OCI-M2 (cell line): ENCODE data around the gene CDCA5.

ENCODE experiments used
- DNase-seq: peaks from one replicate; lab custom pipeline; 2025; ENCODE audit not compliant: unreplicated experiment; lab: John Stamatoyannopoulos, UW

Gene CDCA5

DNA sequence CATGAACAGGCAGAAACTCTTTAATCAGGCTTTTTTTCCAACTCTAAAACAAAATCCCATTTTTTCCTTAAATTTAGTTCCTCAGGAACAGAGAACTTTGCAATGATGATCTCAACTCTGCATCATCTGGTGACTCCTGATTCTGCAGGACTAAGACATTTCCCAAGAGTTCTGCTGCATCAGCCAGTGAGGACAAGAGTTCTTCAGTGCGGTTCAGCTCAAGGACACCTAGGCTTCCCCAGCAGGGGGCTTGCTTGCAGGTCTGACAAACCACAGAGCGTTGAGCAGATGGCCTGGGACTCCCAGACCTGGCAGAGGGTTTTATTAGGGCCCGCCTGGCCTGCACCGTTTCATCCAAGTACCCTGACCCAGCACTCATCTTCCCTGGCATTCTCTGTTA, 6.4 kb downstream of the CDCA5 start:
- no peak for DNase-seq

DNA sequence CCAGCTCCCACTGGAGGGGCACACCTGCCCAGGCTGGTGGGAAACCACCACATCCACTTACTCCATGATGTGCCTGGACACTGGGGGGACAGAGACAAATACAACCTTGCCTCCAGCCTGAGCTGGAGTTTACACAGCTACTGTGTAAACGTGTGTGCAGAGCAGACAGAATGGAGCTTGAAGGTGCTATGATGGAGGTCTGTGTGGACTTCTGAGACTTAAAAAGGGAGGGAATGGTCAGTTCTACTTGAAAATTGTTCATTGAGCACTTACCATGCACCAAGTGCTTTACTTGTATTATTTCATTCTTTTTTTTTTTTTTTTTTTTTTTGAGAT, 11.2 kb downstream of the CDCA5 start:
- DNase-seq: no peak

DNA sequence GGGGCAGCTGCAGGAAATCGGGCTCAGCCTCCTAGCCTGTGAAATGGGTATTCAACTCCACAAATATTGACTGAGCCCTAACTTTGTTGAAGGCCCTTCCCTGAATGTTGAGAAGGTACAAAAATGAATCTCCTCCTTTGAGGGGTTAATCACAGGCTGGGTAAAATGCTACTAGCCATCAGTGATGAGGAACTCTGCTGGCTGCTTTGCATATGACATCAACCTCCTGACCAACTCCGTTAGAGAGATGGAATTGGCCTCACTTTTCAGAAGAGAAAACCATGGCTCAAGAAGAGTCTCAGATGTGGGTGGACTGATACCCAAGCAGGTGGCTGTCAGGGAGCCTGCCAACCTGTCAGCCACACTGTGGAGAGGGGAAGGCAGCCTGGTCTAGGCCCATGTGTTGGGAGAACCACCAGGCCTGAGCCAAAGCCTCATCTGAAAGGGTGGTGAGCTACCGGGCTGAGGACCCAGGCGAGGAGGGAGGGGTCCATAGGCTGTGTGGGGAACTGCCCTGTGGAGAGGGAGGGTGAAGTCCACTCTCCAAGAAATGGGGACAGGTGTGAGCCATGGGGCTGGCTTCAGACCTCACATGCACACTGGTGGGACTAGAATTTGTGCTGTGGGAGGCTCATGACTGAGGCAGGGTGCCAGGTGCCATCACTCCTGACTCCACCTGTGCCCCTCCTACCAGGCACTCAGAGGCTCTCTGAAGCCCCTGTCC, 11.8 kb downstream of the CDCA5 start:
- DNase-seq: no peak

DNA sequence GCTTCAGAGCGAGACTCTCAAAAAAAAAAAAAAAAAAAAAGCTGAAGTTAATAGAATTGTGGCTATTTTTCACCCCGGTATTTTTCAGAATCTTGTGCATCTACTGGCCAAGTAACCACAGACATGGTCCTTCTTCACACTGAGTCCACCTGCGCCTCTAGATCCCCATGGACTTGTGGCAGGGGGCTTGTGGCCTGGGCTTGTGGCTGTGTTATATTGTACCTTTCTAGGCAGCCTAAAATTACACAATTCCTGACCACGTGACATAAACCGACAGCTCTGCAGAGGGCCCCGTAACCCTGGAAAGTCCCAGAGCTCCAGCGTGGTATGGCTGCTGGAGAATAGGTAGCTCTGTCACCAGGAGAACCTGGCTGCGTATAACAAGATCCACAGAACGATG, 14.6 kb downstream of the CDCA5 start:
- no peak for DNase-seq

DNA sequence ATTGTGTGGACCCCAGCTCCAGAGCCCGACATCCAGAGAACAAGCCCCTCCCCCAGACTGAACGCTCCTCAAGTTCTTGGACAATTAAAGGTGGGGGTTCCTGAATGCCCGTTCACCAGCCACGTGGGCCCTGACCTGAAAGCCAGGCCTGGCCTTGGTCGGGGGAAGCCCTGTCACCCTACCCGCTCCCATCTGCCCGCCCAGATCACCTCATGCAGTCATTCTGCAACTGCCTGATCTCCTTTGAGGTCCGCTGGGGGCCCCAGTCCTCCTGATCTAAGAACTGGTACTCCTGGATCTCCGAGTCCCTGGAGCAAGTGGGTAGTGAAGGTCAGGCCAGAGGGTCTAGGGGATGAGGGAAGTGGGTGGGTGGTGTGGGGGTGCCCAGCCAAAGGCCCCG, 16.4 kb downstream of the CDCA5 start:
- no peak for DNase-seq

DNA sequence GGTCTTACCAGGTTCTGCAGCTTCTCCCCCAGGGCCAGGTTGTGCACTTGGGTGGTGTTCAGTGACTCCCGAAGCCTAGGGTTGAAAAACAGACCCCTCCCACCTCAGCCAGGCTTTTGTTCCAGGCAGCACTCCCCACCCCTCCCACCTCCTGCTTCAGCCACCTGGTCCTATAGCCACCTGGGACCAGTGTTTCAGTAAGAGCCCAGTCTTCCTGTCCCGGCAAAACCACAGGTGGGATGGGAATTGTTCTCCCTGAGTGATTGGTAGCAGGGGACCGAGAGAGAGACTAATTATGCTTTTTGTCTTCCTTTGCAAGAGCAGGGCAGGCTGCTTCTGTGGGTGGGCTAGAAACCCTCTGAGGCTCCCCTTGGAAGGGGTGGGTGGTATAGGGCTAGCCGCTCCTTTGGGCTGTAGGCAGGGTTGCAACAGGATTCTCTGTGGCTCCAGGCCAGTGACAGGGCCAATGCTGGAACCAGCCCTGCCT, 17.0 kb downstream of the CDCA5 start:
- no peak for DNase-seq

DNA sequence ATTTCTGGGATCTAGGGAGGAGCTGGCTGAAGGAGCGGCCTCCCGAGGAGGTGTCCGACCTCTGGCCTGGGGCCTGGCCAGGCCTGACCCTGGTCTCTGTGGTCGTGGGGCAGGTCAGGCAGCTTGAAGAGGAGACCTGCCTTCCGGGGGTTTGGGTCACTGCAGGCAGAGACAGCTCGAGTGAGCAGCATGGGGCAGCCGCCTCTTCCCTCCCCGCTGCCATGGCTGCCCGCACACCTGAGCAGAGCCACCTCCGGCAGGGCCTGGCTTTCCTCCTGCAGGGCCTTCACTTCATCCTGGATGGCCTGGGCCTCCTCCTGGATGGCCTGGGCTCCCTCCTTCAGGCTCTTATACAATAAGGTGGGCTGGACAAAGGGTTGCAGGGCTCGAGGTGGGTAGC, 17.5 kb downstream of the CDCA5 start:
- no peak for DNase-seq

DNA sequence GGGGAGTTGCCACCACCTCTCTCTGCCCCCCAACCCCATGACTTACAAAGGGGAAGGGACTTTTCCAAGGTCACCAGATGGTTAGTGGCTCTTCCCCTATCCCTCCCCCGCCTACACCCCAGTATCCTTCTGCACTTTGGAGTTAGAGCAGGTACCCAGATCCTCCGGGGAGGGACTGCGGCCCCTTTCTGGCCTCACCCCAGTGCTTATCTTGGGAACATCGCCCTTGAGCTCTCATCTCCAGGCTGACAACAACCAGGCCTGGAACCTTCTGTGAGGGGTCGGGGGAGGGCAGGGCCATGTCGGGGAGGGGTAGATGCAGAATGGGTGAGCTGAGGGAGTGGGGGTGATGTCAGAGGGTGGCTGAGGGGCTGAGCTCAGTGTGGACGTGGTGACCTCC, 18.0 kb downstream of the CDCA5 start:
- DNase-seq: no peak

DNA sequence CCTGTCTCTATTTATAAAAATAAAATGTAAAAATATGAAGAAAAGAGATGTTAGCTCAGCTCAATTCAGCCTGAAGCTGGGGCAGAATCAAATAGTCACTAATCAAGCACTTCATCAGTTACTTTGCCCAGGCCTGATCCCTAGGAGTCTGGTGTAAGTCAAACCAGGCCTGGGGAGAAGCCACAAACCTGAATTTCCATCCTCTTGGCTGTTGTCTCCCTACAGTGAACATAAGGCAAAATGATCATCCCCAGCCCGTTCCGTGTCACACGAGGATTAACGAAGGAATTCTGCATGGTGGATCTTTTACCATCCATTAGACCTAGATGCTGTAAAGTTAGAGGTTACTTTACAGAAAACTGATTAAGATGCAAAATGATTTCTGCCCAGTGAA, 19.0 kb downstream of the CDCA5 start:
- no peak for DNase-seq

DNA sequence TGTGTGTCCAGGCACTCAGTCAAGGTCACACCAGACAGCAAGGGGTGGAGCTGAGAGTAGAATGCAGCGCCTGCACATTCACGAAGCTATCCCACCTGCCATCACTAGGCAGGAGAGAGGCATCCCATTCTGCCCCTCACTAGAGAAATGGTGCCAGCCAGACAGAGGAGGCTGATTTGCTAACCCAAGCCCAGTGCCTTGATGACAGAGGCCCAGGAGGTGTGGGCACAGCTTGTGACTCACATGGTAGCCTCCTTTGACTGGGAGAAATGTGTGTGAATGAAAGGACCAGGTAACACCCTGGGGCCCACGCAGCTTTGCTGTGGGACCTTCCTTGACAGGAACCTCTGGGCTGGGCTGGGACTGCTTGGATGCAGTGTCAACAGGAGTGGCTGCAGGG, 20.3 kb downstream of the CDCA5 start:
- DNase-seq: no peak

DNA sequence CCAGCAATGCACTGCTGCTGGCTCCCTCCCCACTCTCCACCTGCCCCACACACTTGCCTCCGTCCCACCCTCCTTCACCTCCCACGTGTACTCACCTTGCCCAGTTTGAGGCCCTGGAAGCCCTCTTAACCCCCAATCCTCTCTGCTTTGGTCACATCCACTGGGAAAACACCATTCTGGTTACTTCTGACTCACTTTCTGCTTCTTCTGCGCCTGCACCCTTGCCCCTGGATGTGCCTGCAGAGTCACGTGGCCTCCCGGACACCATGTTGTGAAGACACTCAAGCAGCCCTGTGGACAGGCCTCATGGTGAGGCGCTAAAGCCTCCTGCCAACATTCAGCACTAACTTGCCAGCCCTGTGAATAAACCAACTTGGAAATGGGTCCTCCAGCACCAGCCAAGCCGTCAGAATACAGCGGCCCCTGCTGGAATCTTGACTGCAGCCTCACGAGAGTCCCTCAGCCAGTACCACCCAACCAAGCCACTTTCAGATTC, 22.9 kb downstream of the CDCA5 start:
- no peak for DNase-seq

DNA sequence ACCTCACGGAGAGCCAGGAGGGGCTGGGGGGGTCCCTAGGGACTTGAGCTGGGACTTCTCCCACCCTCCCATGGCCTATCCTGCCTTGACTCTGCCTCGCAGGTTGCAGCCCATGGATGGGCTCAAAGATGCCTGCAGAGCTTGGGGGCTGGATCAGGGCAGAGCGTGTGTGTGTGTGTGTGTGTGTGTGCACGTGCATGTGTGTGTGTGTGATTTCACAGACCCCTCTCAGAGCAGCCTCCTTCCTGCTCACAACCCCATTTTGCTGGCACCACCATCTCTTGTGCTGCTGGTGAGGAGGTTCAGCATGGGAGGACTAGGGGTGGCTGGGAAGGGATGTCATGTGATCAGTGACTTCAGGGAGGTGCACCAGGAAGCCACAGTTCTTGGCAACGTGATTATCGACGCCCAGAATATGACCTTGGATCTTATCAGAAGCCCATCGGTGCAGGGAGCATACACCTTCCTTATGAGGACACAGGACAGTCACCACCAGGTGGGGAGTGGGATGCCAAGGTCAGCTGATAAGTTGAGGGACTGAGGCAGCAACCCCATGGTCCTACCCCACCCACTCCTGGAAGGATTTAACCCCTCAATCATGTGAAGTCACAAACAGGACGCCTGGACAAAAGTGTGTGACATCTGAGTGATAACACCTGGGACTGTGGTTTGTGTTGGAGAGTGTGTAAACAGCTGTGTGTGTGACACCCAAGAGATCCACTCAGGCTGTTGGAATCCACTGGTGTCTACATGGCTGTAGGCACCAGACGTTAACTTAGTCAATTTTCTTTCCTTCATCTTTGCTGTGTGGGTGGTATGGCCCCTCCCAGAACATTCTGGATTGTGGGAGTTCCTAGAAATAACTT, 23.6 kb downstream of the CDCA5 start:
- DNase-seq: no peak

DNA sequence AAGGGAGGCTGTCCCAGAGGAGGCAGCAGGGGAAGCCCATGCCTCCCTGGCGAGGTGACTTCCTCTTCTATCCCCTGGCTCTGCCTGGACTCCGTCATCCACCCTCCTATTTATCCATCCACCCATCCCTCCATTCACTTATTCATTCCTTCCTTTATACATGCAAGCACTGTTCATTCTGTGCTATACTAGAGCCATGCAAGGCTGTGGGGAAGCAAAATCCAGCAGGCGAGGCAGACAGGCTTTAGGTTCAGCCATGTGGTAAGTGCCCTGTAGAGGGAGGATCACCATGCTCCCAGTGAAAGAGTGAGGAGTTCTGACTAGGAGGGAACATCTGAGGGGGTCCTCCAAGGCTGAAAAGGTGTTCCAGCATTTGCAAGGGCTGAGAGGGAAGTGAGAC, 24.3 kb downstream of the CDCA5 start:
- DNase-seq: no peak

DNA sequence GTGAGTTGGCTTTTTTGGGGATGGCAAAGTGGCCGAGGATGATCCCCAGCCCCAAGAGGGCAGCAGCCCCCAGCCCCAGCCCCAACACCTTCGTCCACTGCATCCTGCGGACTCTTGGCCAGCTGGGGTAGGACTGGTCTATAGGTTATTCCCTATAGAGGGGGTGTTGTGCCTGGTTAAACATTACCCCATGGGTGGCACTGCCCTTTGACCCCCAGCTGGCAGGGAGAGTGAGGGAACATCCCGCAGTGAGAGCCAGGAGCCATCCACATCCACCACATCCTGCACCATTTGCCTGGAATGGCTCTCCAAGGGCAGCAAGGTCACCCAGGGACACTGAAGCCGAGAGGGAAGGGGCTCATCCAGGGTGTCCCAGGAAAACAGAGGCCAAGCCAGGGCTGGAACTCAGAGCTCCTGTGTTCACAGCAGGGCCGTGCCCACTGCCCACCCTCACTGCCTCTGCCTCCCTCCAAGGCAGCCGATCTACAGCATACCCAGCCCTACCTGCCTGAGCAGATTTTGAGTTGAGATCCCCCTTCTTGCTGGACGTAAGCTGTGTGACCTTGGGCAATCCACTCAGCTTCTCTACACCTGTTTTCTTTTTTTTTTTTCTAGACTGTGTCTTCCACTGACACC, 25.3 kb downstream of the CDCA5 start, which contains the start of gene NAALADL1:
NAALADL1 (minus strand) TSS at position 135 of the 636 bp plus-strand sequence; CDS start at position 103, 32 bp downstream.
- no peak for DNase-seq

DNA sequence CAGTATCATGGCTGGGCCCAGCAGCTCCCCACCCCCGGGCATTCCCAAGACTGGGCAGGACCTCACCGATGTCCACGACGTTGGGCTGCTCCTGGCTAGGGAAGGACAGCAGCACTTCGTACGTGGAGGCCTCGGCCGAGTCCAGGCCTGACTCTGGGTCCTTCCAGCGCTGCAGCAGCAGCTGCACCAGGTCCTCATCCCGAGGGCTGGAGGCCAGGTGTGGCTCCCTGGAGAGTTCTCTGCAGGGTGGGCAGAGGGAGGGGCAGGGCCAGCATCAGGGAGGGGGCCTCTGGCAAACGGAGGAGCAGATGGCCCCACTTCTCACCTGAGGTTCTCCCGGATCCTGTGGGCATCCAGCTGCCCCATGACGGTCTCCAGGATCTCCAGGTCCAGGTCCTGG, 25.8 kb downstream of the CDCA5 start:
- no peak for DNase-seq

DNA sequence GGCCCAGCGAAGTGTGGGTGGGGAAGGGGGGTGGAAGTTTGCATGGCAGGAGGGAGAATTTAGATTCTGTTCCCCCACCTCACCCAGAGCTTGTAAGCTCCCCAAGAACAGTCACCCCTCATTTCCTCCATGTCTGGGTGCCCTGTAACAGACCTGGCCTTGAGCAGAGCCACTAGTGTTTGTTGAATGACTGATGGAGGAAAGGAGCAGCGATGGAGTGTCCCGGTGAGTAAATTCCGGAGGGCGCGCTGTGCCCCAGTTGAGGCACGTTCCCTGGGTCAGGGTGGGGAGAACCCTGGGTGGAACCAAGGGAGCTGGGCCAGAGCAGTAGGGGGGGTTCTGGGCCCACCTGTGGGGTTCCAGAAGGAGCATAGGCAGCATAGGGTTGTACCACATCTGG, 26.3 kb downstream of the CDCA5 start:
- no peak for DNase-seq

DNA sequence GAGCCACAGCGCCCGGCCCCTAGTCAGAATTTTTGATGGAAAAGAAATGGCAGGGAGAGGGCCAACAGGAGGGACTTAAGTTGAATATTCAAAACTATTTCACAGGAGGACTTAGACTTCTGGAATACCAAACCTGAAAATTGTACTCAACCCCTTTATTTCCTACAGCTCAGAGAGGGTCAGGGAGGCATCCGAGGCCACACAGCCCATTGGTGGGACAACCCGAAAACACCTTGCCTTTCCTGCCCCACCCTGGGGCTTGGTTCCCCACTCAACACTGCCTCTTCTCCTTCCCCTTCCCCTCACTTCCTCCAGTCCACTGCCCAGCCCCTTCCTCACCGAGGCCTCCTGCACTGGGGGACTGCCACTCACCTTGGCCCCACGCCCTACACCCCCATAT, 26.8 kb downstream of the CDCA5 start:
- DNase-seq: no peak

DNA sequence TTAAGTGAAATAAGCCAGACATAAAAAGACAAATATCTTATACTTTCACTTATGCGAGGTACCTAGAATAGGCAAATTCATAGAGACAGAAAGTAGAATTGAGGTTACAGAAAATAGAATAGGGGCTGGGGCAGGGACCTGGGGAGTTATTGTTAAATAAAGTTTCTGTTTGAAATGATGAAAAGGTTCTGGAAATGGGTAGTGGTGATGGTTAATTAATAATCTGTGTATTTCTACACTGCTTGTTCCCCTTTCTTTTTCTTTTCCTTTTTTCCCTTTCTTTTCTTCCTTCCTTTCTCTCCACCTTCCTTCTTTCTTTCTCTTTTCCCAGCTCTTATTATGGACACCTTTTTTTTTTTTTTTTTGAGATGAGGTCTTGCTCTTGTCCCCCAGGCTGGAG, 28.3 kb downstream of the CDCA5 start:
- DNase-seq: no peak

DNA sequence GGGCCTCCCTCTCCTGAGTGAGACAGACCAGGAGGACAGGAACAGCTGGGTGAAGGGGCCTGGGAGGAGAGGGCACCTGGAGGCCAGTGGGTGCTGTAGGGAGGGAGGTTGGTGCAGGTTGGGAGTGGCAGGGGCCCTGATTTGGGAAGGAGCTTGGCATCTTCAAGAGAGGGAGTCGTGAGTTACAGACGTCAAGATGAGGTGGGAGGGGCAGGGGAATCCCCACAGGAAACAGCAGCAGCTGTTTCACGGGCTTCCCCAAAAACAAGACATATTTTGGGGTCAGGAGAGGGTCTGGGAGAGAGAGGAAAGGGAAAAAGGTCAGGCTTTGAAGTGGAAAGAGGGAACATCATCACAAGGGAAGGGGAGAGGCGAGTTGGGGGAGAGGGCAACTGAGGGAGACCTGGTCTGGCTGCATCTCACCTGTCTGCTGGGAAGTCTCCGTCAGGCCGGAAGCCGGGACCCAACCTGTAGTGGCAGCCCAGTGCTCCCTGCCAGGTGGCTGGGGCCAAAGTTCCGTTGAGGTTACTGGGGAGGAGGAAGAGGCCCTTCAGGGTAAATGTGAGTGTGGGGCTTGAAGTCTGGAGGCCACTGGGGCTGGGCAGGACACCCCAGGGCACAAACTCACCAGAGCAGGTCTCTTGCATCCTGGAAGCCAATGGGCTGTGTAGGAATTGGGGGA, 29.9 kb downstream of the CDCA5 start:
- DNase-seq: no peak

DNA sequence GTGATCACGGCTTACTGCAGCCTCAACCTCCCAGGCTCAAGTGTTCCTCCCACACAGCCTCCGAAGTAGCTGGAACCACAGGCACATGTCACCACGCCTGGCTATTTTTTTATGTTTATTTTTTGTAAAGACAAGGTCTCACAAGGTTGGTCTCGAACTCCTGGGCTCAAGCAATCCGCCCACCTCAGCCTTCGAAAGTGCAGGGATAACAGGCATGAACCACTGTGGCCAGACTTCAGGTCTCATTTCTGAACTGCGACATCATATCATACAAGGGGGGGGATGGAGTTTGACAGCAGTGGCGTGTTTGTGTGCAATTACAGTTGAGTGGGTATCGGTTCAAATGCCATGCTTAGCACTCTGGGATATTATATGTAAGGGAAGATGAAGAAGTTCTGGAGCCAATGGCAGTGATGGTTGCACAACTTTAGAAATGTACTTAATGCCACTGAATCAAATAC, 32.4 kb downstream of the CDCA5 start:
- no peak for DNase-seq
